DND-41 (cell line): Measurements from ENCODE around the gene CALML4.
"Not testable (repeated sequence)": the region's sequence is repeated elsewhere in the genome, so short reads cannot be mapped to it uniquely, and the experiment has no call there.

ENCODE experiments used
- EZH2 ChIP-seq: IDR thresholded peaks from 3 replicates; pipeline ENCODE4 v1.6.1; 2012; ENCODE audit warnings: borderline replicate concordance, low read depth, mild to moderate bottlenecking, moderate library complexity, low read length, inconsistent platforms; ENCODE audit not compliant: severe bottlenecking
- TF ChIP-seq, protein P1 (sequence below): IDR thresholded peaks from 2 replicates; pipeline ENCODE4 v1.5.1; 2012; ENCODE audit warnings: borderline replicate concordance, low read length, moderate library complexity, mild to moderate bottlenecking; ENCODE audit not compliant: poor library complexity, severe bottlenecking; ENCODE audit errors: extremely low read depth

- TF ChIP-seq EZH2: not testable (repeated sequence)
- TF ChIP-seq, protein P1, sequence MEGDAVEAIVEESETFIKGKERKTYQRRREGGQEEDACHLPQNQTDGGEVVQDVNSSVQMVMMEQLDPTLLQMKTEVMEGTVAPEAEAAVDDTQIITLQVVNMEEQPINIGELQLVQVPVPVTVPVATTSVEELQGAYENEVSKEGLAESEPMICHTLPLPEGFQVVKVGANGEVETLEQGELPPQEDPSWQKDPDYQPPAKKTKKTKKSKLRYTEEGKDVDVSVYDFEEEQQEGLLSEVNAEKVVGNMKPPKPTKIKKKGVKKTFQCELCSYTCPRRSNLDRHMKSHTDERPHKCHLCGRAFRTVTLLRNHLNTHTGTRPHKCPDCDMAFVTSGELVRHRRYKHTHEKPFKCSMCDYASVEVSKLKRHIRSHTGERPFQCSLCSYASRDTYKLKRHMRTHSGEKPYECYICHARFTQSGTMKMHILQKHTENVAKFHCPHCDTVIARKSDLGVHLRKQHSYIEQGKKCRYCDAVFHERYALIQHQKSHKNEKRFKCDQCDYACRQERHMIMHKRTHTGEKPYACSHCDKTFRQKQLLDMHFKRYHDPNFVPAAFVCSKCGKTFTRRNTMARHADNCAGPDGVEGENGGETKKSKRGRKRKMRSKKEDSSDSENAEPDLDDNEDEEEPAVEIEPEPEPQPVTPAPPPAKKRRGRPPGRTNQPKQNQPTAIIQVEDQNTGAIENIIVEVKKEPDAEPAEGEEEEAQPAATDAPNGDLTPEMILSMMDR: not testable (repeated sequence)
Observed at GRCh38 chr15:68202994-68203393, 2.1 kb downstream of the CALML4 start.
